ENCODE measurements around the gene CAMSAP1.

DNA sequence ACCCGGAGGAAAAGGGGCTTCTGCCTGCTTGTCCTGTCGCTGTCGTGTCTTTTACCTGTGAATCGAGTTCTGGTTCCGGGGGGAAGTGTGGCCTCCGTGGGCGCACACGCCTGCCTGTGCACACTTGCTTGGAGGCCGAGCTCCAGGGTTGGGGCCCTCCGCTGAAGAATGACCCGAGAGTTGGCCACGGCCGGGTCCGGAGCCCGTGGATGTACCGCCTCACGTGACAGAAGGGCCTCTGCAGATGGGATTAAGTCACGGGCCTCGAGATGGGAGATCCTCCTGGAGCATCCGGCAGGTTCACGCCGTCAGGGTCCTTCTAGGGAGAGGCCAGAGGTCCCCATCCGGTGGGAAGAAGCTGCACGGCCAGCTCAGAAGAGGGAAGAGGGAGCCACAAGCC, 124.4 kb downstream of the CAMSAP1 start:
- no peak for TF ChIP-seq CTCF (IDR thresholded peaks at IDR 0.05)
- TF ChIP-seq POLR2A (IDR thresholded peaks at IDR 0.05) = no peak

Data from esophagus squamous epithelium (tissue), 4 donors.